NAMALWA (cell line): Measurements from ENCODE around the gene TMEM204.

Source experiments
- DNase-seq: peaks from one replicate; pipeline ENCODE4 v3.0.0-alpha.2; 2015; ENCODE audit warnings: low spot score

Gene TMEM204

GRCh38 chr16:1520461-1520860 is 13.0 kb upstream of the TMEM204 start:
- no peak for DNase-seq

- no peak for DNase-seq
Observed at GRCh38 chr16:1523581-1524245, 9.8 kb upstream of the TMEM204 start.

- DNase-seq = no peak
Observed at GRCh38 chr16:1524366-1524765, 9.1 kb upstream of the TMEM204 start.

- no peak for DNase-seq
Observed at GRCh38 chr16:1525871-1526607, 7.4 kb upstream of the TMEM204 start.

- DNase-seq = no peak
Observed at GRCh38 chr16:1526608-1527555, 6.6 kb upstream of the TMEM204 start.

GRCh38 chr16:1527836-1528811 is 5.3 kb upstream of the TMEM204 start:
- DNase-seq = no peak

GRCh38 chr16:1528921-1529537 is 4.4 kb upstream of the TMEM204 start:
- no peak for DNase-seq

GRCh38 chr16:1530349-1530882 is 3.0 kb upstream of the TMEM204 start:
- DNase-seq = no peak

- no peak for DNase-seq
Observed at GRCh38 chr16:1530883-1531637, 2.4 kb upstream of the TMEM204 start.

- no peak for DNase-seq
Observed at GRCh38 chr16:1531638-1531910, 1.9 kb upstream of the TMEM204 start.

- DNase-seq = no peak
Observed at GRCh38 chr16:1532081-1532760, 1.2 kb upstream of the TMEM204 start.

GRCh38 chr16:1532771-1533170 is 695 bp upstream of the TMEM204 start:
- no peak for DNase-seq

GRCh38 chr16:1534021-1535020 is 855 bp downstream of the TMEM204 start:
- no peak for DNase-seq

GRCh38 chr16:1535391-1536291 is 2.2 kb downstream of the TMEM204 start:
- no peak for DNase-seq

GRCh38 chr16:1536601-1537000 is 3.1 kb downstream of the TMEM204 start:
- DNase-seq = no peak

- no peak for DNase-seq
Observed at GRCh38 chr16:1537138-1537577, 3.7 kb downstream of the TMEM204 start.

- DNase-seq = no peak
Observed at GRCh38 chr16:1537763-1538289, 4.4 kb downstream of the TMEM204 start.
